GM19035 (cell line): ENCODE data around the gene TMOD1.
A peak's percentile ranks its signal among the peaks of the same experiment; 100 is the strongest.
"Not testable (repeated sequence)": the region's sequence is repeated elsewhere in the genome, so short reads cannot be mapped to it uniquely, and the experiment has no call there.

Experiments
- ATAC-seq: cut with Tn5 transposase; IDR thresholded peaks from one replicate; pipeline ENCODE4 v1.9.1; 2021; ENCODE audit not compliant: unreplicated experiment

TMOD1 gene

GRCh38 chr9:97497558-97498375 lies 3.7 kb upstream of the TMOD1 start:
- not testable (repeated sequence) for ATAC-seq

GRCh38 chr9:97498846-97499245 lies 2.6 kb upstream of the TMOD1 start:
- ATAC-seq: not testable (repeated sequence)

GRCh38 chr9:97500263-97500662 lies 1.2 kb upstream of the TMOD1 start:
- no peak for ATAC-seq

DNA sequence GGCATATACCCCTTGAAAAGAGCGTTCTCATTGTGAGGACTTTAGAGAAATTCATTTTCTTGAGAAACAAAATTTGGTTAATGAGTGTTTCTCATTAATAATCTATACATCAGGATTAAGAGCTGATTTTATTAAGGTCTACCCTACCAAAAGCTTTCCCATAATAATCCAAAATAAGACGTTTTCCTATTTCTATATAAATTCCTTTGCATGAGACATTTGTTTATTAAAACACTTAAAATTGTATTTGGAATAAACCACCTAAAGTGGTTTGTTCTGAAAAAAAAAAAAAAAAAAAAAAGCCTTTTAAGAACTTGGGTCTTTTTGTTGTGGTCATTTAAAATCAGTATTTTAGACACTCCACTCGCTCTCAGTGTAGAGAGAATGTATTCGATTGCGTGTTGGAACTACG lies 695 bp upstream of the TMOD1 start:
- ATAC-seq: no peak

DNA sequence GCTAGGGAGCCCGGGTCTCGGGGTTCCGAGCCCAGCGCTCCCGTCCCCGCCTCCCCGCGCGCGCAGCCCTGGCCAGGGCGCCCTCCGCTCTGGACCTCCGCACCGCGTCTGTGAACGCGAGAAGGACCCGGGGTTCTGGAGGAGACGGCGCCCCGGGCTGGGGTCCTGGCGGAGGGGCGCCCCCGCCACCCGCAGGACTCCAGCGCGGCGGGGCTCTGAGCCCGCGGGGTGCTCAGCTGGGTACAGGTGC lies 431 bp downstream of the TMOD1 start:
- peak; percentile 32 for ATAC-seq

DNA sequence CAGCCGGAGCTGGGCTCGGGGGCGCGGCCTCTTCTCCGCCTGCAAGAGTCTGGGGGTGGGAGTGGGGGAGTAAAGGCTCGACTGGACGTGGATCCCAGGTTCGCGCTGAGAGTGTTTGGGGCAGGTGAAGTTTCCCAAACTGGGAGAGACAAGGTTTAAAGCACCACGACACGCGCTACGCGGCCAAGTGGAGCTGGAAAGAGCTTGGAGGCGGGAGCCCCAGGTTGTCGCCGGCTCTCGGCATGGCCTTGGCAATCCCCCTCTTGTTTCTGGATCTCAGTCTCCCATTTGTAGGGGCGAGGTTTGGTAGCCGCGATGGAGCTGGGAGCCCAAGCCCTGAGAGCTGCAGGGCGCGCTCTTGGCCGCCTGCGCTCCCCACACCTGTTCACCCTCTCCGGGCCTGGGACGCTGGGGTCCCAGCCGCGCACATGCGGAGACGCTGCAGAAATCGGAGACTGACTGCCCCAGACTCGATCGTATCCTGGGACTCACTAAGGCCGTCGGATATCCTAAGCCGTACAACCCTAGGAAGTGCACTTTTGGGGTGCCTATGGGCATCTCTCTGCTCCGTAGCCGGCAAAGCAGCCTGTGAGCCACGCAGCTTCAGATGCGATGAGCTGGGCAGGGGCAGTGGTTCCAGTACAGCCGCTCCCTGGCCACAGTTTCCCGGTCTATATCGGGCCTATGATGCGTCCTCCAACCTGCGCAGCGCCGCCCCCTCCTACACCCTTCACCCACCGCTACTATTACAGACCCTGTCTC lies 937 bp downstream of the TMOD1 start:
- ATAC-seq: peak; percentile 29

DNA sequence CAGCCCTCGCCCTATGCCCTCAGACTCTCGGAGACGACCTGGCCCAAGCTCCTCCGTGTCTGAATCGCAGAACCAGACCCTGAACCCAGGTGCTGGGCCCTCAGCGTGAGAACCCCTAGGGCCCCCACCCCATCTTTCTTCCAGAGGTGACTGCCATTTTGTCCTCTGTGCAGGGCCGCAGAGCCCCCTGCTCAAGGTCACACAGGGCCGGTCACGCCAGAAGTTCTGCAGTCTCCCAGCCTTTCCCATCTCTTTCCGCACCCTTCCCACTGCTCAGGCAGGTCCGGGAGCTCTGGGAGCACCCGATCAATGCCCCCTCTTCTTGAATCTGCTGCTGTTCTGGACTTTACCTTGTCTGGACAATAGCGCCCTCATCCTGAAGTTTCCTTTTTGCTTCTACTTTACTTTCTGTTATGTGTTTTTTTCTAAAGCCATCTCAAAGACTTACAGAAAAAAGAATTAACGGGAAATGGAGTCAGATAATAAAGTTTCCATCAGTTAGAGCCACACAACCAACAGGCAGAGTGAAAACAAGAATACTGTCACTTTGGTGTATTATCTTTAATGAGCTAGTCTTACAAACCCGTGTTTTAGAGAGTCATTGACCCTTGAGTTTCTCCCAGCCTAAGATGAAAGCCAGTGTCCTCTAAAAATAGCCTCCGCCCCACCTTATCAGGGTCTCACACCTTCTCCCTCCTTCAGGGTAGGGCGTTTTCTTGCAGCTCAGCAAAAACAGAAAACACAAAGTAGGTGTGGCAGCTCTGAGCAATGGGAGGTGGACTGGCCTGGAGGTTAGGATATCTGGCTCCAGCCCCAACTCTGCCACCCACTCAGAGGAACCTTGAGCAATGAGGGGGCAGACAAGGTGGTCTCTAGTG lies 1.8 kb downstream of the TMOD1 start:
- no peak for ATAC-seq

GRCh38 chr9:97503862-97504210 lies 2.4 kb downstream of the TMOD1 start:
- no peak for ATAC-seq

GRCh38 chr9:97504381-97505216 lies 3.1 kb downstream of the TMOD1 start:
- ATAC-seq: no peak

- ATAC-seq: no peak
These were observed 4.4 kb downstream of the TMOD1 start for GRCh38 chr9:97505845-97506244.

DNA sequence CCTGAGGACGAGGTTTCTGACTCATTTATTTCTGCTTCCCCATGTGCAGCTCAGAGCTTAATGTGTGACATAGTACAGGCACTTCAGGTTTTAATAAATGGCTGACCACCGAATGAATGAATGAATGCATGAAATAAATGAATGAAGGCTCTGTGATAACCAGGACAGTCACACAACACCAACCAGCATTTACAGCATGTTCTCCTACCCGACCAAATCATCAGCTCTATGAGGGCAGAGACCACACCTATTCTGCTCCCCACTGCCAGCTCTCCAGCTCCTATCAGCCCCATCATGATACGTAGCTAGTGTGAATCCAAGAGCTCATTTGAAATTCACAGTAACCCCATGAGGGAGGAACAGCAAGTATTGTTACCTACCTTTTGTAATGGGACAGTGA lies 4.8 kb downstream of the TMOD1 start:
- no peak for ATAC-seq

- no peak for ATAC-seq
These were observed 5.3 kb downstream of the TMOD1 start for GRCh38 chr9:97506787-97507186.

DNA sequence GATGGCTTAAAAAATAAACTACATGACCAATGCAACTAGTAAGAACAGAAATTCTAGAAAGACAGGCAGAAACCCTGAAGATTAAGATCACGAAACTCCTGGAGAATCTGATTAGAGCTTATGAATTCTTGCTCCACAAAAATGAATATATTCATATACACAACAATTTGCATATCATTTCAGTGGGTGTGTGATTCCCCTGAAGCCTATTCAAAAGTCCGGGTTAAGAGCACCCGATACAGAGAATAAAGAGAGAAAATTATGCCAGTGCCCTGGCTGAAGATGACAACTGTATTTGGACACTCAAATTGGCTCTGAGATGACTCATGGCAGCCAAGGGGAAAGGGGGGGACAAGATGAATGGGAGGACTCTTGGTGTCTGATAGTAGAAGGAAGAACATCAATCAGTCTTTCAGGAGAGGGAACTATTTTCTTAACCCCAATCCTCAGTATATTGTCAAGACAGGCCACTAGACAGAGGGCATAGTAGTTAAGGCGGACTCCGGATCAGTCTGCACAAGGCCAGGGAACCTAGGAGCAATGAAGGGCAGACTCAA lies 6.0 kb downstream of the TMOD1 start:
- ATAC-seq: no peak

GRCh38 chr9:97508852-97509251 lies 7.4 kb downstream of the TMOD1 start:
- ATAC-seq: no peak

- ATAC-seq: peak; percentile 79
These were observed 9.6 kb downstream of the TMOD1 start for GRCh38 chr9:97510797-97511654.

DNA sequence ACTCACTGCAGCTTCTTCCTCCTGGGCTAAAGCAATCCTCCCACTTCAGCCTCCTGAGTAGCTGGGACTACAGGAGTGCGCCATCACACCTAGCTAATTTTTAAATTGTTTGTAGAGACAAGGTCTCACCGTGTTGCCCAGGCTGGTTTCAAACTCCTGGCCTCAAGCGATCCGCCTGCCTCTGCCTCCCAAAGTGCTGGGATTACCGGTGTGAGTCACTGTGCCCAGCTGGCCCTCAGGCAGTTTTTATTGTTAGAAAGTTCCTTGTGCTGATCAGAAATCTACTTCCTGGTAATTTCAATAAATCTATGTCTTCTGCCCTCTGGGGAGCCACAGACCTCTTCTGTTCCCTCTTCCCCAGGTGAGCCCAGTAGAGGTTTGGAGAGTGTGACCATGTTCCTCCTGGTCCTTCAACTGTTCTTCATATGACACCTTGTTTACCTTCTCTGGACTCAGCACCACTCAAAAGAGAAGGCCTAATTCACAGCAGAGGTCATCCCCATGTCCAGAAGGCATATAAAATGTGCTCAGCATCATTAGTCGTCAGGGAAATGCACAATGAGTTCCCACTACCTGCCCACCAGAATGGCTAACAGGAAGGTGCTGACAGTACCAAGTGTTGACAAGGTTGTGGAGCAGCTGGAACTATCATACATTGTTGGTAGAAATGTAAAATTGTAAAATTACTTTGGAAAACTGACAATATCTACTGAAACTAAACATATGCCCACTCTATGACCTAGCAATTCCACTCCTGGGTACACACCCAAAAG lies 10.4 kb downstream of the TMOD1 start:
- peak; percentile 13 for ATAC-seq

- ATAC-seq: no peak
These were observed 11.6 kb downstream of the TMOD1 start for GRCh38 chr9:97512966-97513560.

DNA sequence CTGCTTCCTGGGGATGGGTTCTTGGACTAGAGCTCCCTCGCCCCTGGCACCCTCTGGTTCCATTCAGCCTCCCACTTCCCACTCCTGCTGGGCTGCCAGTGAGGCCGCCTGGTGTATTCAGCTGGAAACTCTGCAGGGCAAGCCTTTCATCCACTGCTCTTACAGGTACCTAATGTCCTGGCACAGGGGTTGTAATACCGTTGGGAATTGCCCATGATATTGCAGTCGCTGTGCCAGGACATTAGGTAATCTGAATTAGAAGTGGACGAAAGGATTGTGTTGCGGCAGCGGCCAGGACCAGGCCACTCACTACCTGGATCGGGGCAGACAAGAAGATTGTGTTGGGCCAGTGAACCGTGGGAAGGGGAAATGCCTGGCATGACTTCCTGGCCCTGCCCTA lies 13.1 kb downstream of the TMOD1 start:
- no peak for ATAC-seq
